GM10847 (cell line): Measurements from ENCODE around the gene GLYATL1B.
"Not testable (repeated sequence)": the region's sequence is repeated elsewhere in the genome, so short reads cannot be mapped to it uniquely, and the experiment has no call there.

ENCODE experiments used
- POLR2A ChIP-seq: IDR thresholded peaks from 2 replicates; pipeline ENCODE4 v1.6.1; 2011; ENCODE audit not compliant: insufficient read length; ENCODE audit errors: extremely low read depth

GLYATL1B gene

DNA sequence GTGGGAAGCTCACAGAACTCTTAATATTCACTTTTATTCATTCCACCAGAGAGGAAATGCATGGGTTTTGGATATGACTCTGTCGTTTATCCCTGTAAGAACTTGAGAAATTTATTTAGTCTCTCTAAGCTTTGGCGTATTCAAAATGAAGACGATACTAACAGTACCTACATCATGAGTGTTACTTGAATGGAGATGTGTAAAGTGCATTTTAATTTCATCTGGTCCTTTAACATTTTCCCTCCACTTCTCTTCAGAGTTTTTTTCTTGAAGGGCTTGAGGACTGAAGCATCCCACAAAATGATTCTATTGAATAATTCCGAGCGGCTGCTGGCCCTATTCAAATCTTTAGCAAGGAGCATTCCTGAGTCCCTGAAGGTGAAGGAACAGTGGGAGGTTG is at the start of gene GLYATL1B:
TSS of gene GLYATL1B (plus strand) at position 301 of the 400 bp plus-strand sequence. CDS start at position 301, 0 bp downstream.
- TF ChIP-seq POLR2A, result not testable (repeated sequence)

GRCh38 chr11:59040607-59041006 is 45.5 kb upstream of the GLYATL1B start:
- TF ChIP-seq POLR2A, result no peak

DNA sequence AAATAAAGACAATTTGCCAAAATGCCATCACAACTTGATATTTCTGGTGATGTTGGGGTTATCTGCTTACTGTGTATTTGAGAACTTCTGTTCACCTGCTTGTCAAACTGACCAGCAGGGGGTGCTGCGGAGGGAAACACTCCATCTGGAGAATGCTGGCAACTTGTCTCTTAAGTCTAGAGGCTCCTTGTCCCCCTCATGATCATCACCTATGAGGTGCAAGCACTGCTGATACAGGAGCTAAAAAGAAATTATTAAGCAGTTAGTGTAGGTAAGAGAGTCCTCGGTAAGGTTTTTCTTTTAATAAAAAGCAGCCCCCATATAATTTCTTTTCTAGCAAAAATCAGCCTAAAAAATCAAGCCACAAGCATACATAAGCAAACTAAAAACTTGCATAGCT is 32.7 kb upstream of the GLYATL1B start:
- TF ChIP-seq POLR2A, result no peak

DNA sequence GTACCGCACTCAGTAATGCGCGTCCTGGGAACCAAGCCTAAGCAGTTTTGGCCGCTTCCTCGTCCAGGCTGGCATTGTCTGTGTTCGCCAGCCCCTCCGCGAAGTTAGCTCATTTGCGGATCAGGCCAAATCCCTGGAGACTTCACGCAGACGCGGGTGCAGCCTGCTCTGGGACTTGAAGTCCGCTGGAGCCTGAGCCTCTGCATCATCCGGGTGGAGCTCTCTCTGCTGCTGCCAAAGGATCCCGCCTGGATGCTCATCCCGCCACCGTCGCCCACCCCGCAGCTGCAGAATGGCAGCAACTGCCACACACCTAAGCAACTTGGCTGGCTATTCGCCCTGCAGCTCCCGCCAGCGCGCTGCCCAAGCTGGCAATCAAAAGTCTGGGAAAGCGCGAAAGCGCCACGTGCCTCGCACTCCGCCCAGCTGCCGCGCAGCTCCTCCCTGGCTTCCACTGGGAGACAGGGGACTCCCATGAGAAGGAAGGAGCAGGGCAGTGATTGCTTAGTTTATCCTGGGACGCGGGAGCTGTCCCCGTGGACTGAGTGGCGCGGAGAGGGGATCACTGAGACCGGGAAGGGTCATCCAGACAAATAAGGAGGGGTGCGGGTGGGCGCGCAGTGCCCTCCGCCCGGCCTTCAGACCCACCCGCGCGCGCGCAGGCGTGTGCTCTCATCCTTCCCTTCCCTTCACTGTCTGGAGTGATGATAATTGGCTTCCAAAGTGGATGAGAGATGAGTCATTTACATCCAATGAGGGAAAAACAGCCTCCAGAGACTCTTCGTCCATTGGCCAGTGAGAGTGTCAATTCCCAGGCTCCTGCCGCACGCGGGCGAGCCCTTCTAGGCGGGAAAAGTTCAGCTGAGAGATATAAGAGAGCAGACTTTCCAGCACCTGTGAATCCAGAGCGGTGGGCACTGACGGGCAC is 23.2 kb upstream of the GLYATL1B start:
- no peak for TF ChIP-seq POLR2A

GRCh38 chr11:59069087-59069486 is 17.0 kb upstream of the GLYATL1B start:
- no peak for TF ChIP-seq POLR2A

DNA sequence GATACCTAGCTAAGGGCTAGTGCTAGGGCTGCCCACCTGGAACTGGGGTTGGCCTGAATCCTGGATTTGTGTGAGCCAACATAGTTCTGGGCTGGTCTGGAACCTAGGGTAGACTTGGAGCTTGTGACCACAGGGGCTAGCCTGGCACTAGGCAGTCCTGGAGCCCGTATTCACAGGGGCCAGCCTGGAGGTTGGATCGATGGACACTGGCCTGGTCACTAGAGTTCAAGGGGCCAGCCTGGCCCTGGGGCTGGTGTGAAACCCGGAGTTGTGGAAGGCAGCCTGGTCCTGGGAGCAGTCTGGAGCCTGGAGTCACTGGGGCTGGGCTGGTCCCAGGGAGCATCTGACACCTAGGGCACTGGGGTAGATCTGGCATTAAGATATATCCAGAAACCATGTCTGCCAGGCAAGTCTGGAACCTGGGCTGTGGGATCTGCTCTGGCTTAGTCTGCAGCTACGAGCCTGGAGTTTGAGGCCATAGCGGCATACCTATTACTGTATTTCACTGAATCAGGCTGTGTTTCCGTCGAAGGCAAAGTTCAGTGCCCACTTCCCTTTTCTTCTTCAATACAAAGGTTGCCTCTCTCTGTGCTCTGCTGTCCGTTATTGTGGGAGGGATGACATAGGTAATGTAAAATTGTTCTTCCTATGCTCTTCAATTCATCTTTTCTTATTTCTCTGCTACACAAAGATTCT is 9.1 kb upstream of the GLYATL1B start:
- TF ChIP-seq POLR2A, result no peak

GRCh38 chr11:59078435-59078834 is 7.7 kb upstream of the GLYATL1B start:
- TF ChIP-seq POLR2A, result no peak

GRCh38 chr11:59079086-59079485 is 7.0 kb upstream of the GLYATL1B start:
- TF ChIP-seq POLR2A, result no peak

DNA sequence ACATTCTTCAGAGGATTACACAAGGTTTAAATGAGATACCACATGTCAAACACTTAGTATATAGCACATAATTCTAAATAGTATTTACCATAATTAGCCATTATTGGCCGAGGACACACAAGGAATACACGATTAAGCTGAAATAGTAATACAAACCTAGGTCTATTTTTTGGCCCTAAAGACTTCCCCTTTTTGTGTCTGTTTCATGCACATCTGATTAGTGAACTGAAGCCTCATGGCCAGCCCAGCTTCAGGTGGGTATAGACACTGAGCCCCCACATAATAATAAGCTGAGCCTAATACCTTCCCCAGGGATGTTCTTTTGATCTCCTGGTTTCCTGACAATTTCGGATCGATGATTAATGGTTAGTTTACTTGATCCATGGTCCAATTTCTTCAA is 2.1 kb downstream of the GLYATL1B start:
- TF ChIP-seq POLR2A, result no peak

GRCh38 chr11:59097113-59097708 is 11.1 kb downstream of the GLYATL1B start:
- TF ChIP-seq POLR2A, result no peak

DNA sequence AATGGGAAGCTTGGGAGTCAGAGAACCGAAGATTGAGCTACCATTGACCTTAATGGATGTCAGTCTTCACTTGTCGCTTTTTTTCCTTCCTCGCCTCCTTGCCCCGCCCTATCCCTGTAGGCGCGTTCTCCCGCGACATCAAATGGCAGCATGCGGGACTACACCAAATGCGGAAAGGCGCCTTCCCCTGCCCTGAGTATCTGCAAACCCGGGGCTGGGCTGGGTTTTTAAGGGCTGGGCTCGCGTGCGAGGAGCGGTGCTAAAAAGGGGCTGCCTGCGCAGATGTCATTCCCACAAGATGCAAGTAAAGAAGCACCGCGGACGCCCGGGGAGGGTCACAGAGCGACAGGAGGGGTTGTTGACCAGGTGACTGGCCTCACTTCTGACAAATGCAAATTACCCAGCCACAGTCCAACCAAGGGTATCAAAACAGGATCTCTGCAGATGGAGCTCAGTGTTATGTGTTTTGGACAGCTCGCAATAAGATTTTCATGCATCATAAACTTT is 16.2 kb downstream of the GLYATL1B start:
- no peak for TF ChIP-seq POLR2A

DNA sequence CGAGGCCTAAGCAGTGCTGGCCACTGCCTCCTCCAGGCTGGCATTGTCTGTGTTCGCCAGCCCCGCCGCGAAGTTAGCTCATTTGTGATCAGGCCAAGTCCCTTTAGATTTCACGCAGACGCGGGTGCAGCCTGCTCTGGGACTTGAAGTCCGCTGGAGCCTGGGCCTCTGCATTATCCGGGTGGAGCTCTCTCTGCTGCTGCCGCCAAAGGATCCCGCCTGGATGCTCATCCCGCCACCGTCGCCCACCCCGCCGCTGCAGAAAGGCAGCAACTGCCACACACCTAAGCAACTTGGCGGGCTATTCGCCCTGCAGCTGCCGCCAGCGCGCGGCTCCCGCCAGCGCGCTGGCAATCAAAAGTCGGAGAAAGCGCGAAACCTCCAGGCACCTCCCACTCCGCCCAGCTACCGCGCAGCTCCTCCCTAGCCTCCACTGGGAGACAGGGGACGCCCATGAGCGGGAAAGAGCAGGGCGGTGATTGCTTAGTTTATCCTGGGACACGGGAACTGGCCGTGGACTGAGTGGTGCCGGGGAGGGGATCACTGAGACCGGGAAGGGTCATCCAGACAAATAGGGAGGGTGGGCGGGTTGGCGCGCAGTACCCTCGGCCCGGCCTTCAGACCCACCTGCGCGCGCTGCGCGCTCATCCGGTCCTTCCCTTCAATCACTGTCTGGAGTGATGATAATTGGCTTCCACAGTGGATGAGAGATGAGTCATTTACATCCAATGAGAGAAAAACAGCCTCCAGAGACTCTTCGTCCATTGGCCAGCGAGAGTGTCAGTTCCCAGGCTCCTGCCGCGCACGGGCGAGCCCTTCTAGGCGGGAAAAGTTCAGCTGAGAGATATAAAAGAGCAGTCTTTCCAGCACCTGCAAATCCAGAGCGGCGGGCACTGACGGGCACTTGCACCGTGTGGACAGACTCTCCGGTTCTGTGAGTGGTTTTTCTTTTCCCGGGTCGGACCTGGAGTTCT is 20.5 kb downstream of the GLYATL1B start, which contains the start of gene FAM111B:
TSS of gene FAM111B (plus strand) at position 875 of the 974 bp plus-strand sequence. CDS start 2,389 bp downstream, outside the sequence.
- peak; percentile 76 for TF ChIP-seq POLR2A

DNA sequence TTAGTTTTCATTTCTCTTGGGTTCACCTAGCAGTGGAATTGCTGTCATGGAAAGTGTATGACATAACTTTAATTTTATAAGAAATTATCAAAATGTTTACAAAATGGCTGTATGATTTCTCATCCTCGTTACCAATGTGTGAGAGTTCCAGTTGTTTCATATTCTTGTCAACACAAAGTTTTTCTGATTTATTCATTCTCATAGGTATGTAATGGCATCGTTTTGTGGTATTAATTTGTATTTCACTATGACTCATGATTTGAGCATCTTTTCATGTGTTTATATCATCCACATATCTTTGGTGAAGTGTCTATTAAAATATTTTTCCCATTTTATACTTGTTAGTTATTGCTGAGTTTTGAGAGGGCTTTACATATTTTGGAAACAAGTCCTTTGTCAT is 26.4 kb downstream of the GLYATL1B start:
- no peak for TF ChIP-seq POLR2A

DNA sequence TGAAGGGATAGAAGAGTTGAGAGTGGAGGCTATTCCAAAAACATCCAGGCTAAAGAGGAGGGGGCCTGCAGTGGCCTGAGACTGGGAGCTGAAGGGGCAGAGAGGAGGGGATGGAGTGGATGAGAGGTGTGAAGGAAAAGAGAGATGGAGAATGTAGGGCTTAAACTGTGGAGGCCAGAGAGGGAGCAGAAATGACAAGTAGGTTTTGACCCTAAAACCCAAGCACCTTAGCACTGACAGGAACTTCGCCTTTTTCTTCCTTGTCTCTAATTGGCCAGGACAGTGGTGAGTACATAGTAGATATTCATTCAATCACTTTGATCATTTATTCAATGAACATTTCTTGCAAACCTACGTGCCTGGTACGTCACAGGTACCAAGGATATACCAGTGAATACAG is 28.2 kb downstream of the GLYATL1B start:
- no peak for TF ChIP-seq POLR2A

- TF ChIP-seq POLR2A, result no peak
Observed at GRCh38 chr11:59115553-59115952, 29.4 kb downstream of the GLYATL1B start.

GRCh38 chr11:59117774-59118173 is 31.7 kb downstream of the GLYATL1B start:
- no peak for TF ChIP-seq POLR2A
